Liver (tissue), 3 donors: ENCODE measurements around the gene B3GAT3.
"Not testable (repeated sequence)": the region's sequence is repeated elsewhere in the genome, so short reads cannot be mapped to it uniquely, and the experiment has no call there.

ENCODE experiments used
- CTCF ChIP-seq: fragments of 150-350 bp; IDR thresholded peaks from 2 replicates; pipeline ENCODE4 v1.5.1; 2017; ENCODE audit warnings: improper control_type of control experiment, low read depth, low read length; ENCODE audit not compliant: missing input control
- FOXA1 ChIP-seq: IDR thresholded peaks from 2 replicates; pipeline ENCODE4 v1.6.1; 2016; ENCODE audit warnings: antibody characterized with exemption
- MAX ChIP-seq: IDR thresholded peaks from 2 replicates; pipeline ENCODE4 v1.6.1; 2016; ENCODE audit warnings: antibody characterized with exemption
- REST ChIP-seq: IDR thresholded peaks from 2 replicates; pipeline ENCODE4 v1.6.1; 2016; ENCODE audit warnings: antibody characterized with exemption, mild to moderate bottlenecking
- RXRA ChIP-seq, 2 donors: IDR thresholded peaks; 2 replicates each; pipeline ENCODE4 v1.6.1; 2017 to 2018; ENCODE audit warnings: antibody characterized with exemption in 2 of 2, mild to moderate bottlenecking in 1 of 2
- YY1 ChIP-seq: IDR thresholded peaks from 2 replicates; pipeline ENCODE4 v1.6.1; 2016; ENCODE audit warnings: antibody characterized with exemption, mild to moderate bottlenecking
- ZBTB33 ChIP-seq: IDR thresholded peaks from 2 replicates; pipeline ENCODE4 v1.6.1; 2016; ENCODE audit warnings: antibody characterized with exemption
- donor health status: healthy.
- donor health status: healthy.

- not testable (repeated sequence) for TF ChIP-seq CTCF; ZBTB33; MAX; YY1; RXRA (IDR thresholded peaks at IDR 0.05); REST; FOXA1
Measured at GRCh38 chr11:62616957-62617356, 4.8 kb downstream of the B3GAT3 start.
